Activated T-cell treated with anti-CD3 and anti-CD28 coated beads, Interleukin-2, amount 50 U/mL, for 4 hours (primary cell): ENCODE results near the gene CFAP53. TPM values are rescaled to one million over a fixed set of nuclear protein-coding genes. Genes with fewer than 3 reads are reported as not detected.

Experiments used
- ATAC-seq, 2 donors: fragments of 200-7000 bp; cut with Tn5 transposase; one replicate each; pipeline ENCODE4 v1.10.0; 2021
- DNase-seq: peaks from one replicate; pipeline ENCODE4 v3.0.0-alpha.2; 2020
- H3K27me3 Mint-ChIP-seq: one replicate; pipeline ENCODE4 v1.8.0; 2021; ENCODE audit warnings: low read depth, mixed read lengths
- H3K36me3 Mint-ChIP-seq: one replicate; pipeline ENCODE4 v1.8.0; 2022; ENCODE audit warnings: mixed read lengths; ENCODE audit not compliant: insufficient read depth
- H3K4me1 Mint-ChIP-seq: one replicate; pipeline ENCODE4 v1.8.0; 2021; ENCODE audit warnings: low read depth, mixed read lengths
- H3K4me3 Mint-ChIP-seq: one replicate; pipeline ENCODE4 v1.8.0; 2021; ENCODE audit warnings: mild to moderate bottlenecking, moderate library complexity, mixed read lengths
- H3K9me3 Mint-ChIP-seq: one replicate; pipeline ENCODE4 v1.8.0; 2021; ENCODE audit warnings: mixed read lengths
- total RNA-seq, 3 donors: library from RNA; stranded (reverse); gene quantifications; one replicate each; pipeline ENCODE4 v1.2.1, GENCODE V29; 2021

Gene CFAP53
- total RNA-seq, 3 donors from 2014 or later: 0.14 to 0.40 (median 0.28) TPM

DNA sequence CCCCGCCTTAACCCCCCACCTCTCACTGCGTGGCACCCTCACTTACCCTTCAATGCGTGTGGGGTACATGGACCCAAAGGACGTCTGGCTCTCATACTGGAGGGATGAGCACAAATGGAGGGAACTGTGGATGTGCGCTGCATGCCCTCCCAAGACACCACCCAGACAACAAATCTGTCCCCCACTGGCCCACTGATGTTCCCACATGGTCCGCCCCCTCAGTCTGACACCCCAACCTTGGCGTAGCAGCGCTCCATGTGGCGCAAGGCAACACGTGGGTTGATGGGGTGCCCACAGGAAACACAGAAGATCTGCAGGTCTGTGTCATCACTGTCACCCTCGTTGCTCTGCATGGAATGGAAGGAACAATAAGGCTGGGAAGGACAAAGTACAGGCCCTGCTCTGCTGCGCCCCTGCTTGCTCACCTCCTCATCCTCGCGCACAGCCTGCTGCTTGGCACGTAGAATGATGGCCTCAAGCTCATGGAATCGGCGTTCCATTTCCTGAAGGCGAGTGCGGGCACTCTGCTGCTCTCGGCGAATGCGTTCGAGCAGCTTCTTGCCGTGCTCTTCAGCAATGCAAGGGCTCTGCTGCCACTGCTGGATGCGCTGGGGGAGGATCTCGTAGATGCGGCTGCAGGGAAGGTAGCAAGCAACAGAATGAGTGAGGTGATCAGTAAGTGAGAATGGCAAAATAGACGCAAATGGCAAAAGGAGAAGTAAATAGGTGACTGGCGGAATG, 17.3 kb upstream of the CFAP53 start:
- Mint-ChIP-seq H3K4me1 (peaks cover 47% of the 10 kb centered on the region), H3K9me3 (no peaks in the 10 kb centered on the region), H3K36me3 (peaks cover 32% of the 10 kb centered on the region), H3K4me3 (peak overlapping the region; percentile 22), H3K27me3 (no peaks in the 10 kb centered on the region)
- ATAC-seq (no peak), DNase-seq (no peak)

DNA sequence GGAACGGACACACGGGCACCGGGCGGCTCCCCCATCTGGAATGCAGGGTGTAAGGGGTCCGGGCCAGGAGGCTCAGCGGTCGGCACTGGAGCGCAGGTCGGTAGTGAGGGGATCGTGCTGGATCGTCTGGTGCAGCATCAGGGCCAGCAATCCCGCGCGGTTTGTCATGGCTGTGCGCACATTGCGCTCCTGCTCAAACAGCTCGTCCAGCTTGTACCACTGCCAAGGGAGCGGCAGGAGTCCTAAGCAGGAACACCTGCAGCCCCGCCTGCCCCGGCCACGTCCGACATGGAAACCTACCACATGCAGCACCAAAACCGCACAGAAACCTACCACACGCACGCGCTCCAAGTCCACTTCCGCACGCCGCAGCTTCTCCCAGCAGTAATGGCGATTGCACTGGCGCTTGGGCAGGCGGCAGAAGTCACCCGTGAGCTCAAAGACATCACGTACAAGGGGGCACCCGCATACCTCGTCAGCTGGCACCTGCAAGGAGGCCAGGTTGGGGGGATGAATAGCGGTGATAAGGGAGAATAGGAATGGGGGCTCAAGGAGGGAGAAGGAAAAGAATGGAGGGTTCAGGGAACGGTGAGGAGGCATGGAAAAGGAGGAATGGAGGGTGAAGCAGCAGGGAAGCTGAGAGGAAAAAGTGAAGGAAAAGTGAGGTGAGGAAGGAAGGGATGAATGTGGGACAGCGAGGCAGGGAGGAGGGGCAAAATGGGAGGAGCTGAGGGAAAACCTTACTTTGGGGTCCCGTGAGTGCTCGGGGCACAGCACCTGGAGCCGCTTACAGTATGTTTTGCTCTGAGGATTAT, 16.4 kb upstream of the CFAP53 start:
- Mint-ChIP-seq H3K4me1 (peaks cover 47% of the 10 kb centered on the region), H3K27me3 (no peaks in the 10 kb centered on the region), H3K9me3 (no peaks in the 10 kb centered on the region), H3K4me3 (peak overlapping the region; percentile 15), H3K36me3 (peaks cover 35% of the 10 kb centered on the region)
- ATAC-seq (no peak), DNase-seq (no peak)

DNA sequence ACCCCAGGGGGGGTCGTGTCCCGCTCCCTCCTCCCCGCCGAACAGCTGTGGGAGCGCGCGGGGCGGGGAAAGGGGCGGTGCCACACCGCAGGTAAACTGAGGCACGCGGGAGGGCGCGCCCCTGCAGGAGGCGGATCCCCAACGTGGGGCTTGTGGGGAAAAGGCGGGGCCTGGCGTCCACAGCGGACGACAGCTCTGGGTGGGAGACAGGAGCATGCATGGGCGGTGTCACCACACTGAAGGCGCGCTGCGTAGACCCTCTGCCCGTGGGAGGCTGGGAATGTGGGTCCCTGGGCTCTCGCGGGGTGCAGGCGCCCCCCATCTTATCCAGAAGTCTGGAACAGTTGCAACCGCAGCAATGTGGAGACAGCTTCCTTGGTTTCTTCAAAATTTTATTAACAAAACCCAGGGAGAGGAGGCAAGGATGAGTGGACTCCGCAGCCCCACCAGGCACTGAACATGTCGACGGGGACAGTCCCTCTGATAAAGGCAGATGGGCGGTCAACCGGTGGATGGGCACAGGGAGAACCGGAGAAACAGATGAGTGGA, 15.8 kb upstream of the CFAP53 start:
- DNase-seq: no peak
- Mint-ChIP-seq H3K4me3 (peak overlapping the region; percentile 99), H3K36me3 (peaks cover 36% of the 10 kb centered on the region), H3K4me1 (peaks cover 43% of the 10 kb centered on the region), H3K27me3 (no peaks in the 10 kb centered on the region), H3K9me3 (no peaks in the 10 kb centered on the region)
- ATAC-seq: no peak

DNA sequence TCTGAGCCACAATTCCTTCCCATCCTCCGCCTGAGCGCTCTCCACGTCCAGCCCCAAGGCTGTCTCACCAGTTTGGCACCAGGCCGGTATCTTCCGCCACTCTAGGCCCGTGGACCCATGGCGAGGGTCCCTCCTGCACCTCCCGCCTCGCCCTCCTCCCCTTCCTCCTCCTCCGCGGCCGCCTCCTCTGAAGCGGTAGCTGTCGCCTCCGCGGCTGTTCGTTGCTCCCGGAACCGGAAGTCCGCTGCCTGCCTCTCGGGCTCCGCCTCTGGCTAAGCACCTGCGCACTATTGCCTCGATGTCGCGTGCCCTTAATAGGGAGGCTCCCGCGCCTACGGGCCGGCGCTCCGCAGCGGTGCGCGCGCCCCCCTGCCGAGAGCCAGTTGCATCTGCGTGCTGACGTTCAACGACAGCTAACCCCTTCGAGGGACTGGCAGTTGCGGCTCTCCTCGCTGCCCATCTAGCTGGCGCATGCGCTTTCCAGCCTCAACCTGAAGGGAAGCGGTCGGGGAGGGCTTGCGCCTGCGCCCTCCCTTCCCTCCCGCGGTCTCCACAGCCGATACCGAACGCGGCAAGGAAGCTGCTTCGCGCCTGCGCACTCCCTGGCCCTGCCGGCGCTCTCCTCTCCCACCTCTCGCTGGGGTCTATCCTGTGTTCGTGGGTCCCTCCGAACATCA, 15.1 kb upstream of the CFAP53 start, which contains the start of gene MBD1:
Gene MBD1 (minus strand): TSS at position 229 of the 677 bp plus-strand sequence. CDS start 1,531 bp downstream, outside the sequence.
- DNase-seq (peak; percentile 94), ATAC-seq (peak; percentile 94)
- peaks cover 42% of the 10 kb centered on the region for H3K36me3 Mint-ChIP-seq
- peaks cover 36% of the 10 kb centered on the region for H3K4me1 Mint-ChIP-seq
- no peaks in the 10 kb centered on the region for H3K27me3 Mint-ChIP-seq
- H3K9me3 Mint-ChIP-seq: no peaks in the 10 kb centered on the region
- peak within 1 kb of the TSS; percentile 99 for H3K4me3 Mint-ChIP-seq

DNA sequence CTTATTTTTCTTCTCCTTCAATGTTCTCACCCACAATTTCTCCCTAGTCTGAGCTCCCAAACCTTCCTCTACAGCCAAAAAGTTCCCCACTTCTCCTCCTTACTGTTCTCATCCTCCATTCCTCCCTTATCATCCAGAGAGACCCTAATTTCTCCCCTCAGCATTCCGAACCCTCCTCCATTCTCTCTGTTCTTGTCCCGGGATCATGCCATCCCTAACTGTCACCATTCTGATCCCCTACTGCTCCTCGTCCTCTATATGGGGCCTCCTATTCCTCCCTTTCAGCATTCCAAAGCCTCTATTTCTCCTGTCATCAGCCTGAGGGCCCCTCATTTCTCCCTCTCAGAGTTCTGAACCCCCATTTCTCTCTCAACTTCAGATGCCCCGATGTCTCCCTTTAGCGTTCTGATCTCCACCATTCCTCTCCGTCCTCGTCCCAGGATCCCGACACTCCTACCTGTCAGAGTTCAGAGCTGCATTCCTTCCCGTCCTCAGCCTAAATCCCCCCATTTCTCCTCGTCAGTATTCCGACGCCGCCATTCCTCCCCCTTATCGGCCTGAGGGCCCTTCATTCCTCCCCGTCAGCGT, 14.5 kb upstream of the CFAP53 start:
- ATAC-seq (no peak), DNase-seq (no peak)
- Mint-ChIP-seq H3K9me3 (no peaks in the 10 kb centered on the region), H3K27me3 (no peaks in the 10 kb centered on the region), H3K4me3 (peak overlapping the region; percentile 99), H3K36me3 (peaks cover 48% of the 10 kb centered on the region), H3K4me1 (peaks cover 32% of the 10 kb centered on the region)

DNA sequence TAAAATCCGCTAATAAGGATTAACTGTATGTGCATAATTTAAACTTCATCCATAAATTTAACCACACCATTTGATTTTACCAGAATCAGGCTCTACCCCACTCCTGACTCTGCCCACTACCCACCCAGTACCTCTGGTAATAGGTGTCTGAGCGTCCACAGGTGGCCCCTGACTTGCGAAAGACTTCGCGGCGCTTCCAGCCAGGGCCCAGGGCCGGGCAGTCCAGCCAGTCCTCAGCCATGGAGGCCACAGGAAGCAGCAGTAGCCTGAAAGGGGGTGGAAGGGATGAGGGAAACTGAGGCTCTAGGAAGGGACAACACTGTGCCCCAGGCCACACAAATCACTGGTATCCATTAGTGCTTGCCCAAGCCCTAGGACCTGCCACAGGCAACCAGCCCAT, 13.5 kb upstream of the CFAP53 start:
- peak overlapping the region; percentile 99 for H3K4me3 Mint-ChIP-seq
- no peaks in the 10 kb centered on the region for H3K27me3 Mint-ChIP-seq
- H3K4me1 Mint-ChIP-seq: peaks cover 32% of the 10 kb centered on the region
- DNase-seq (no peak), ATAC-seq (no peak)
- no peaks in the 10 kb centered on the region for H3K9me3 Mint-ChIP-seq
- peaks cover 54% of the 10 kb centered on the region for H3K36me3 Mint-ChIP-seq

DNA sequence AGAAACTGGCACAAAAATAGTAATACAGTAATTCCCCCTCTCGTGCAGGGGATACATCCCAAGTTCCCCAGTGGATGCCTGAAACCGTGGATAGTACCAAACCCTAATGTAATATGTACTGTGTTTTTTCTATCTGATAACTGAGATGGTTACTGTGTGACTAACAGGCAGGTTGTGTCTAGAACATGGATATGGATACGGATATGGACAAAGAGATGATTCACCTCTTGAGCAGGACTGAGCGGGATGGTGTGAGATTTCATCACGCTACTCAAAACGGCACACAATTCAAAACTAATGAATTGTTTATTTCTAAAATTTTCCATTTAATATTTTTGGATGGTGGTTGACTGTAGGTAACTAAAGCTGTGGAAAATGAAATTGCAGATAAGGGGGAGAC, 11.6 kb upstream of the CFAP53 start:
- Mint-ChIP-seq H3K4me3 (no peak overlapping the region), H3K36me3 (peaks cover 50% of the 10 kb centered on the region), H3K9me3 (no peaks in the 10 kb centered on the region), H3K27me3 (no peaks in the 10 kb centered on the region), H3K4me1 (peaks cover 30% of the 10 kb centered on the region)
- ATAC-seq (no peak), DNase-seq (no peak)

DNA sequence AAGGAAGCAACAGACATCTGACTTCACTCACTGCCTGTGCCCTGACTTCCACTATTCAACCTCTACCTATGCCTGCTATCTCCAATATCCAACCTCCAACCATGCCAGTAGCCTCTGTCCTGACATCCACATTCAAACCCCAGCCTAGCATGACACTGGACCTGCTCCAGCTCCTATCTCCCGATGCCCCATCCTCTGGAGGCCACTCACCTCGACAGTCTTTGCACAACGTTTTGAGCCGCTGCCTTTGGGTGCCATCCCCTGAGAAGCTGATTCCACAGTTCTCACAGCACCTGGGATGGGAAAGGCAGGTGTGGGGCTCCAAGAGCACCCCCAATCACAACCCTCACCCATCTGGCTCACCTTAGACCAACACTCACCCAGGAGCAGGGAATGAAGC, 10.2 kb upstream of the CFAP53 start:
- Mint-ChIP-seq H3K4me3 (no peak overlapping the region), H3K36me3 (peaks cover 50% of the 10 kb centered on the region)

DNA sequence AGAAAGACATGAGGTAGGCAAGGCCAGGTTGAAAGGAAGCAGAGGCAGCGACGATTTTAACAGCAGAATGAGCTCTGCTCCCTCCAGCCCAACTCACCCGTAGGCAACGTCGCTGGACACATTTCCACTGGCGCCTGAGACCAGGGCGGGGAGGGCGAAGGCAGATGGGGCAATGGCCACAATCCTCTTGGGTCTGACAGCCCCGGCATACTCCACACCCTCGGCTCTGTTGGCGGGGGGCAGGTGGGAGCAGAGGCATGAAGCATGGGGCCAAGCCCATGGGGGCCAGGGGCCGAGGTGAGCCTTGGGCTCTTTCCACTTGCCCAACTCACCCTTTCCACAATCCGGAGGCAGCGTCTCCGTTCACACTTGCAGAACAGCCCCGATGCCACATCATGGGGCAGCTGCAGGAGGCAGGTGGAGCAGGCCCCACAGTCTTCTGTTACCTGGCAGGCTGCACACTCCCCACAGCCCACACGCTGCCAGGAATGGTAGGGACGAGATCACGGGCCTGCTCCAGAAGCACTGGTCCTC, 9.3 kb upstream of the CFAP53 start:
- Mint-ChIP-seq H3K9me3 (no peaks in the 10 kb centered on the region), H3K4me3 (no peak overlapping the region), H3K4me1 (peaks cover 18% of the 10 kb centered on the region), H3K27me3 (no peaks in the 10 kb centered on the region), H3K36me3 (peaks cover 50% of the 10 kb centered on the region)
- ATAC-seq (no peak), DNase-seq (no peak)

More for the DNA sequence above, 10.2 kb upstream of the CFAP53 start:
- no peaks in the 10 kb centered on the region for H3K9me3 Mint-ChIP-seq
- no peak for DNase-seq
- no peak for ATAC-seq
- H3K4me1 Mint-ChIP-seq: peaks cover 26% of the 10 kb centered on the region
- no peaks in the 10 kb centered on the region for H3K27me3 Mint-ChIP-seq

DNA sequence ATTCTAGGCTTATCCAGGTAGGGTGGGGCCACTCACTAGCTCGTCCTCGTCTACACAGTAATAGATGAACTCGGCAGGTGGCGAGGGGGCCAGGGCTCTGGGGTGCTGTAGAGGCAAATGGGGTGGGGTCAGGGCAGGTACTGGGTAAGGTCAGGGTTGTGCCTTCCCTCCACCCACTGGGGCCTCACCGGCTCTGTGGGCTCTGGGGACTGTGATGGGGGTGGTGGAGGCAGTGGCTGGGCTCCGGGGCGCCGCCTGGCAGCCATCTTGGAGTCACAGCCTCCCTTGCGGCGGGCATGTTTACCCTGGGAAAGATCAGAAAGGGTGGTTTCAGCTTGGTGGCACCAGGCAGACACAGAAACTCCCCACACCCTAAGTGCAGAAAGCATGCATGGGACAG, 8.6 kb upstream of the CFAP53 start:
- no peak overlapping the region for H3K4me3 Mint-ChIP-seq

DNA sequence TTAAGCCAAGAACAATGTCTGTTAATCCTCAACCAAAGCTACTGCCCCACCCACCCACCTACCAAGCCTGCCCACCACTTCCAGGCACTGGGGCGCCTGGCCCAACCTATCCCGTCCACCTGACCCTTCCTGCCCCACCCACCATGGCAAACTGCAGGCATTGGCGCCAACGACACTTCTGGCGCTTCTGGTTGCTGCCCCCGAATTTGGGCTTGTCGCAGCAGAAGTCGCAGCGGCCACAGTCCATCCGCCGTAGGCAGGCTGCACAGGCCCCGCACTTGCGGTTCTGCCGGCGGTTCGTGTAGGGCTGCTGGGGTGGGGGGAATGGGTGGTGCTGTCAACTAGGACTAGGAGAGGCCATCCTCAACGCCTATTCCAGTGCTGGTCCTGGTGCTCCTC, 7.7 kb upstream of the CFAP53 start:
- no peaks in the 10 kb centered on the region for H3K9me3 Mint-ChIP-seq
- no peak for DNase-seq
- peaks cover 59% of the 10 kb centered on the region for H3K36me3 Mint-ChIP-seq

More for the DNA sequence above, 8.6 kb upstream of the CFAP53 start:
- DNase-seq: no peak
- Mint-ChIP-seq H3K36me3 (peaks cover 55% of the 10 kb centered on the region), H3K27me3 (no peaks in the 10 kb centered on the region), H3K9me3 (no peaks in the 10 kb centered on the region), H3K4me1 (peaks cover 12% of the 10 kb centered on the region)
- ATAC-seq: no peak

DNA sequence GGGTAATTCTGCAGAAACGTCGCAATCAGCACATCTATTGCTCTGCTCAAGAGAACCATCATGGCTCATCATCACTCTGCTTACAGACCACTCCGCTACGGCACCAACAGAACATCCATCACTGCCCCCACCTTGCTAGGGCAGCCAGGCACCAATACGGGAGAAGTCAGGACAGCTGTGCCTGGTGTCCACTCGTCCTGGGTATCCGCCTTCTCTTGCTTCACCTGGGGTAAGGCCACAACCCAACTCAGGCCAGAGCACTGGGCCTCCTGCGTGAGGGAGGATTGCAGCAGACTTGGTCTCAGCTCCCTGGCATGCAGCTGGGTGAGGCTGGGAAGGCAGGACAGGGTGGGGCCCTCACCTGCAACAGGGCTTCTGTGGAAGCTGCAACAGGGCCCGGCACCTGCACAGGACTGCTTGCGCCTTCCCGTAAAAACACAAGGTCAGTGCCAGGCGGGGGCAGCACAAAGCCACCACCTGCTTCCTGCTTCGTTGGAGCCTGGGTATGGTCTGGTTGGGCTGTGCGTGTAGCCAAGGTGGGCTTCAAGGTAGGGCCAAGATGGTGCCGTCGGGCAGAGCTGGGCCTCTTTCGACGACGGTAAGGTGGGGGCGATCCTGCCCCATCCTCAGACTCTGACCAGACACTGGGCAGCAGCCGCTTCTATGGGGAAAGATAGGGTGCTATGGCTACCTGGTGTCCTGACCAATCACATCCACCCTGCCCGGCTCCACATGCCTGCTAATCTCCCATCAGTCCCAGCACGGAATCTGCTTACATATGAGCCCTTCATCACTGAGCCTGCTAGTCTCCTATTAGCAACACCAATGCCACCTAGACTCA, 7.1 kb upstream of the CFAP53 start:
- H3K27me3 Mint-ChIP-seq: no peaks in the 10 kb centered on the region
- peaks cover 7% of the 10 kb centered on the region for H3K4me1 Mint-ChIP-seq
- peaks cover 57% of the 10 kb centered on the region for H3K36me3 Mint-ChIP-seq
- DNase-seq: no peak
- no peak for ATAC-seq
- no peaks in the 10 kb centered on the region for H3K9me3 Mint-ChIP-seq
- no peak overlapping the region for H3K4me3 Mint-ChIP-seq

More for the DNA sequence above, 7.7 kb upstream of the CFAP53 start:
- peaks cover 9% of the 10 kb centered on the region for H3K4me1 Mint-ChIP-seq
- H3K4me3 Mint-ChIP-seq: no peak overlapping the region
- H3K27me3 Mint-ChIP-seq: no peaks in the 10 kb centered on the region
- ATAC-seq: no peak

DNA sequence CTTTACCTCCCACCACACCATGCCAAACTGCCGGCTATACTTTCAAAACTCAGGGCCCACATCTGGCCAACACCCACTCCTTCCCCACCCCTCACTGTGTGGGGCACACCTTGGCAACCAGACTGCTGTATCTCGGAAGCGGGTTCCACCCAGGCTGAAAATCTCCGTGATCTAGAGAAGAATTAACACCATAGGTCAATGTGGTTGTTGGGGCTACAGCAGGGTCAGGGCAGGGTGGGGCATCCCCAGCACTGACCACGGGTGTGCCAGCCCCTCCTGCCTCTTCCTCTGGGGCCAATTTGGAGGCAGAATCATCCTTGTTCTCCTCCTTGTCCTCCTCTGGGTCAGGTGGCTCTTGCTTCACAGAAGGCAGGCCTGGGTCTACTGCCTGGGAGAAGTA, 6.3 kb upstream of the CFAP53 start:
- Mint-ChIP-seq H3K36me3 (peaks cover 54% of the 10 kb centered on the region), H3K27me3 (no peaks in the 10 kb centered on the region), H3K9me3 (no peaks in the 10 kb centered on the region), H3K4me3 (no peak overlapping the region), H3K4me1 (peaks cover 9% of the 10 kb centered on the region)
- DNase-seq (no peak), ATAC-seq (no peak)
